ENCODE measurements around the gene ITPK1. TPM values are rescaled to one million over a fixed set of nuclear protein-coding genes. Genes with fewer than 3 reads are reported as not detected.

Gene ITPK1
- polyA plus RNA-seq, 4 donors = 26.9 to 36.1 (median 34.2) TPM

GRCh38 chr14:92931681-92932447 is 183.9 kb downstream of the ITPK1 start:
- DNase-seq (ENCODE audit: low read depth in 4 of 4, low spot score in 2 of 4) = no peak

GRCh38 chr14:92930737-92931602 is 184.8 kb downstream of the ITPK1 start:
- no peak for DNase-seq (ENCODE audit: low read depth in 4 of 4, low spot score in 2 of 4)

- DNase-seq (ENCODE audit: low read depth in 4 of 4, low spot score in 2 of 4) = no peak
These were observed 185.8 kb downstream of the ITPK1 start for GRCh38 chr14:92929689-92930608.

GRCh38 chr14:92928961-92929688 is 186.6 kb downstream of the ITPK1 start:
- DNase-seq (ENCODE audit: low read depth in 4 of 4, low spot score in 2 of 4) = no peak

GRCh38 chr14:92928258-92928629 is 187.5 kb downstream of the ITPK1 start:
- DNase-seq (ENCODE audit: low read depth in 4 of 4, low spot score in 2 of 4) = no peak

GRCh38 chr14:92927349-92928257 is 188.1 kb downstream of the ITPK1 start:
- DNase-seq (ENCODE audit: low read depth in 4 of 4, low spot score in 2 of 4) = no peak

- no peak for DNase-seq (ENCODE audit: low read depth in 4 of 4, low spot score in 2 of 4)
These were observed 188.8 kb downstream of the ITPK1 start for GRCh38 chr14:92926931-92927330.

- DNase-seq (ENCODE audit: low read depth in 4 of 4, low spot score in 2 of 4) = no peak
These were observed 189.4 kb downstream of the ITPK1 start for GRCh38 chr14:92926180-92926845.

- DNase-seq (ENCODE audit: low read depth in 4 of 4, low spot score in 2 of 4) = no peak
These were observed 190.3 kb downstream of the ITPK1 start for GRCh38 chr14:92925446-92925845.

- DNase-seq (ENCODE audit: low read depth in 4 of 4, low spot score in 2 of 4) = no peak
These were observed 191.5 kb downstream of the ITPK1 start for GRCh38 chr14:92924247-92924646.

- no peak for DNase-seq (ENCODE audit: low read depth in 4 of 4, low spot score in 2 of 4)
These were observed 192.0 kb downstream of the ITPK1 start for GRCh38 chr14:92923744-92924103.

- peak in 3 of 4 donors; percentile 44 to 63 (median 44) for DNase-seq (ENCODE audit: low read depth in 4 of 4, low spot score in 2 of 4)
These were observed 192.6 kb downstream of the ITPK1 start, which contains the start of gene CHGA for GRCh38 chr14:92922883-92923743. TSS of gene CHGA (plus strand) at chr14:92923150. CDS start at chr14:92923360, 210 bp downstream.

- DNase-seq (ENCODE audit: low read depth in 4 of 4, low spot score in 2 of 4) = no peak
These were observed 193.5 kb downstream of the ITPK1 start for GRCh38 chr14:92922155-92922735.

GRCh38 chr14:92920001-92920400 is 195.7 kb downstream of the ITPK1 start:
- DNase-seq (ENCODE audit: low read depth in 4 of 4, low spot score in 2 of 4) = no peak

- no peak for DNase-seq (ENCODE audit: low read depth in 4 of 4, low spot score in 2 of 4)
These were observed 197.8 kb downstream of the ITPK1 start for GRCh38 chr14:92917956-92918355.

GRCh38 chr14:92917041-92917940 is 198.4 kb downstream of the ITPK1 start:
- no peak for DNase-seq (ENCODE audit: low read depth in 4 of 4, low spot score in 2 of 4)

All from left renal cortex interstitium (tissue), 4 donors.